Body of pancreas (tissue), 4 donors: ENCODE results near the gene BANF2. TPM values are rescaled to one million over a fixed set of nuclear protein-coding genes. Genes with fewer than 3 reads are reported as not detected.

Experiments
- ATAC-seq: fragments of 150-250 bp; one replicate; pipeline ENCODE4 v1.9.1; 2016
- DNase-seq, 4 donors: peaks; one replicate each; pipeline ENCODE4 v3.0.0-alpha.2; 2019
- H3K27ac ChIP-seq, 4 donors: fragments of 200-600 bp; sonication (generic); 1 replicate in 3 of 4; 2 replicates in 1 of 4; pipeline versions ENCODE4 v1.5.1 to v1.6.1; 2016 to 2019; ENCODE audit warnings: mild to moderate bottlenecking in 1 of 4, mixed read lengths in 1 of 4, moderate library complexity in 1 of 4
- H3K27me3 ChIP-seq, 2 donors: fragments of 200-600 bp; sonication (generic); one replicate each; pipeline ENCODE4 v1.6.0; 2016; ENCODE audit warnings: mild to moderate bottlenecking in 1 of 2
- H3K36me3 ChIP-seq, 2 donors: fragments of 200-600 bp; sonication (generic); replicated peaks in 1 of 2; 2 replicates each; pipeline ENCODE4 v1.5.1; 2016; ENCODE audit warnings: low read depth in 2 of 2; ENCODE audit not compliant: insufficient read depth in 1 of 2
- H3K4me1 ChIP-seq: fragments of 200-600 bp; sonication (generic); one replicate; pipeline ENCODE4 v1.6.0; 2016
- H3K4me3 ChIP-seq, 2 donors: fragments of 200-600 bp; sonication (generic); 1 replicate in 1 of 2; 2 replicates in 1 of 2; pipeline ENCODE4 v1.5.1; 2016 to 2019
- H3K9me3 ChIP-seq, 3 donors: fragments of 200-600 bp; sonication (generic); 1 replicate in 2 of 3; 2 replicates in 1 of 3; pipeline ENCODE4 v1.5.1; 2016
- CTCF ChIP-seq, 7 experiments: fragments of 450-650 bp in 4 of 7; fragments of 200-600 bp in 3 of 7; sonication (generic) in 3 of 7; IDR thresholded peaks; one replicate each; pipeline ENCODE4 v1.5.1; 2016 to 2019; ENCODE audit warnings: antibody characterized with exemption in 7 of 7
- POLR2A ChIP-seq, 3 donors: fragments of 450-650 bp; IDR thresholded peaks; one replicate each; pipeline ENCODE4 v1.6.1; 2016; ENCODE audit warnings: antibody characterized with exemption in 3 of 3, mild to moderate bottlenecking in 2 of 3
- WGBS, 2 donors: methylation state at CpG; one replicate each; pipeline ENCODE4 v1.1.5; 2017; 5-methylcytosine and 5-hydroxymethylcytosine counted together
- intact Hi-C: fragments of 100-400 bp; cut with DNase I; formaldehyde crosslinking; loops from one replicate; pipeline ENCODE4 v1.15.1; 2023
- total RNA-seq, 2 donors: library from RNA; depleted of rRNA; stranded (reverse); fragments of >200 nt; gene quantifications; one replicate each; pipeline ENCODE4 v1.1.0, GENCODE V29; 2016

Gene BANF2
- total RNA-seq, 2 donors from 2014 or later, result 4.0 TPM; not detected in 1

- ATAC-seq (no peak), DNase-seq (peak in 3 of 4 donors; percentile 1 to 10 (median 6))
- intact Hi-C loops, result no loop called here
- no peak overlapping the region for H3K4me3 ChIP-seq
- H3K27me3 ChIP-seq, result no peaks in the 10 kb centered on the region
- H3K9me3 ChIP-seq, result no peaks in the 10 kb centered on the region
- H3K4me1 ChIP-seq, result peaks cover 93% of the 10 kb centered on the region
- 72 to 85% methylated on average over 5 of the region's 5 CpGs for WGBS, 2 donors
- TF ChIP-seq CTCF (IDR thresholded peaks at IDR 0.05) (peak in 2 of 7 experiments; percentile 7 to 13), POLR2A (IDR thresholded peaks at IDR 0.05) (no peak)
- H3K27ac ChIP-seq, result peak overlapping the region in 3 of 4 donors; percentile 60 to 77 (median 73)
- H3K36me3 ChIP-seq, result peaks cover 8 to 16% of the 10 kb centered on the region in 2 donors
These were observed 40.0 kb upstream of the BANF2 start for GRCh38 chr20:17659801-17660200.

- ATAC-seq (no peak), DNase-seq (peak in 3 of 4 donors; percentile 2 to 8 (median 3))
- H3K27ac ChIP-seq, result peak overlapping the region; percentile 60 to 77 (median 75)
- WGBS, 2 donors, result 49 to 50% methylated on average over 6 of the region's 6 CpGs
- peaks cover 91% of the 10 kb centered on the region for H3K4me1 ChIP-seq
- TF ChIP-seq POLR2A (IDR thresholded peaks at IDR 0.05) (no peak), CTCF (IDR thresholded peaks at IDR 0.05) (no peak)
- H3K4me3 ChIP-seq, result no peak overlapping the region
- H3K36me3 ChIP-seq, result peaks cover 8 to 16% of the 10 kb centered on the region in 2 donors
- H3K9me3 ChIP-seq, result no peaks in the 10 kb centered on the region
- intact Hi-C loops, result no loop called here
- no peaks in the 10 kb centered on the region for H3K27me3 ChIP-seq
These were observed 39.1 kb upstream of the BANF2 start for GRCh38 chr20:17660667-17661066.

GRCh38 chr20:17661121-17661744 is 38.5 kb upstream of the BANF2 start:
- intact Hi-C loops, result no loop called here
- Histone ChIP-seq H3K27me3 (no peaks in the 10 kb centered on the region), H3K9me3 (no peaks in the 10 kb centered on the region), H3K4me1 (peaks cover 92% of the 10 kb centered on the region), H3K27ac (peak overlapping the region; percentile 60 to 77 (median 75)), H3K4me3 (no peak overlapping the region), H3K36me3 (peaks cover 4 to 16% of the 10 kb centered on the region in 2 donors)
- 18 to 22% methylated on average over 5 of the region's 5 CpGs for WGBS, 2 donors
- no peak for TF ChIP-seq CTCF (IDR thresholded peaks at IDR 0.05)
- TF ChIP-seq POLR2A (IDR thresholded peaks at IDR 0.05), result no peak
- ATAC-seq, result no peak
- DNase-seq, result peak in 3 of 4 donors; percentile 7 to 10 (median 8)

- ATAC-seq (peak; percentile 78), DNase-seq (peak; percentile 65 to 84 (median 77))
- peak overlapping the region; percentile 58 to 77 (median 66) for H3K27ac ChIP-seq
These were observed 37.3 kb upstream of the BANF2 start for GRCh38 chr20:17662333-17663039.

More at GRCh38 chr20:17662333-17663039, 37.3 kb upstream of the BANF2 start:
- intact Hi-C loops, result no loop called here
- Histone ChIP-seq H3K4me1 (peaks cover 94% of the 10 kb centered on the region), H3K4me3 (no peak overlapping the region), H3K36me3 (peaks cover 6 to 16% of the 10 kb centered on the region in 2 donors), H3K9me3 (no peaks in the 10 kb centered on the region), H3K27me3 (no peaks in the 10 kb centered on the region)
- 14 to 26% methylated on average over 8 to 10 of the region's 10 CpGs for WGBS, 2 donors
- TF ChIP-seq POLR2A (IDR thresholded peaks at IDR 0.05) (no peak), CTCF (IDR thresholded peaks at IDR 0.05) (no peak)
